Measurements from ENCODE around the gene NUP205. TPM values are rescaled to one million over a fixed set of nuclear protein-coding genes. Genes with fewer than 3 reads are reported as not detected.

NUP205 gene
- total and polyA plus RNA-seq, 8 donors, result 11.9 to 63.4 (median 24.4) TPM

GRCh38 chr7:135597181-135597925, 39.6 kb downstream of the NUP205 start:
- H3K36me3 ChIP-seq, result peaks cover 6 to 90% (median 88%) of the 10 kb centered on the region in 4 donors
- H3K4me1 ChIP-seq, result no peaks in the 10 kb centered on the region
- DNase-seq, result no peak
- H3K9me3 ChIP-seq, result no peaks in the 10 kb centered on the region
- TF ChIP-seq POLR2A (IDR thresholded peaks at IDR 0.05) (no peak), CTCF (IDR thresholded peaks at IDR 0.05) (no peak), POLR2AphosphoS5 (IDR thresholded peaks at IDR 0.05) (no peak), EP300 (IDR thresholded peaks at IDR 0.05) (no peak)
- no peaks in the 10 kb centered on the region for H3K27me3 ChIP-seq
- intact Hi-C loops (cut with DNase I; ENCODE audit: low total_unique reads), result no loop called here
- 71 to 89% (median 87%) methylated on average over 2 of the region's 2 CpGs for WGBS, 5 donors
- no peak overlapping the region for H3K27ac ChIP-seq
- H3K4me3 ChIP-seq, result no peak overlapping the region

- H3K4me1 ChIP-seq, result no peaks in the 10 kb centered on the region
- DNase-seq, result no peak
- TF ChIP-seq EP300 (IDR thresholded peaks at IDR 0.05) (no peak), POLR2AphosphoS5 (IDR thresholded peaks at IDR 0.05) (no peak), POLR2A (IDR thresholded peaks at IDR 0.05) (no peak), CTCF (IDR thresholded peaks at IDR 0.05) (no peak)
- no peaks in the 10 kb centered on the region for H3K9me3 ChIP-seq
- WGBS, 5 donors, result 79 to 94% (median 89%) methylated on average over 6 of the region's 6 CpGs
- H3K36me3 ChIP-seq, result peaks cover 7 to 90% (median 88%) of the 10 kb centered on the region in 4 donors
- H3K27me3 ChIP-seq, result no peaks in the 10 kb centered on the region
- H3K4me3 ChIP-seq, result no peak overlapping the region
- intact Hi-C loops (cut with DNase I; ENCODE audit: low total_unique reads), result no loop called here
- H3K27ac ChIP-seq, result no peak overlapping the region
Observed at GRCh38 chr7:135597926-135598305, 40.2 kb downstream of the NUP205 start.

- TF ChIP-seq EP300 (IDR thresholded peaks at IDR 0.05) (no peak), CTCF (IDR thresholded peaks at IDR 0.05) (no peak), POLR2A (IDR thresholded peaks at IDR 0.05) (no peak), POLR2AphosphoS5 (IDR thresholded peaks at IDR 0.05) (no peak)
- Histone ChIP-seq H3K36me3 (peaks cover 12 to 90% (median 87%) of the 10 kb centered on the region in 4 donors), H3K27me3 (no peaks in the 10 kb centered on the region), H3K27ac (no peak overlapping the region), H3K4me1 (no peaks in the 10 kb centered on the region), H3K9me3 (no peaks in the 10 kb centered on the region), H3K4me3 (no peak overlapping the region)
- intact Hi-C loops (cut with DNase I; ENCODE audit: low total_unique reads), result no loop called here
- DNase-seq, result no peak
Observed at GRCh38 chr7:135599471-135599870, 41.8 kb downstream of the NUP205 start.

- Histone ChIP-seq H3K4me3 (no peak overlapping the region), H3K36me3 (peaks cover 12 to 90% (median 87%) of the 10 kb centered on the region in 4 donors), H3K4me1 (no peaks in the 10 kb centered on the region), H3K9me3 (no peaks in the 10 kb centered on the region), H3K27ac (no peak overlapping the region), H3K27me3 (no peaks in the 10 kb centered on the region)
- no peak for DNase-seq
- intact Hi-C loops (cut with DNase I; ENCODE audit: low total_unique reads), result no loop called here
- TF ChIP-seq POLR2AphosphoS5 (IDR thresholded peaks at IDR 0.05), result no peak
- no peak for TF ChIP-seq POLR2A (IDR thresholded peaks at IDR 0.05)
- no peak for TF ChIP-seq CTCF (IDR thresholded peaks at IDR 0.05)
- TF ChIP-seq EP300 (IDR thresholded peaks at IDR 0.05), result no peak
- 76 to 94% (median 92%) methylated on average over 2 of the region's 2 CpGs for WGBS, 5 donors
Observed at GRCh38 chr7:135600226-135600625, 42.5 kb downstream of the NUP205 start.
